ENCODE measurements around the gene LRRC56.

Gene LRRC56

DNA sequence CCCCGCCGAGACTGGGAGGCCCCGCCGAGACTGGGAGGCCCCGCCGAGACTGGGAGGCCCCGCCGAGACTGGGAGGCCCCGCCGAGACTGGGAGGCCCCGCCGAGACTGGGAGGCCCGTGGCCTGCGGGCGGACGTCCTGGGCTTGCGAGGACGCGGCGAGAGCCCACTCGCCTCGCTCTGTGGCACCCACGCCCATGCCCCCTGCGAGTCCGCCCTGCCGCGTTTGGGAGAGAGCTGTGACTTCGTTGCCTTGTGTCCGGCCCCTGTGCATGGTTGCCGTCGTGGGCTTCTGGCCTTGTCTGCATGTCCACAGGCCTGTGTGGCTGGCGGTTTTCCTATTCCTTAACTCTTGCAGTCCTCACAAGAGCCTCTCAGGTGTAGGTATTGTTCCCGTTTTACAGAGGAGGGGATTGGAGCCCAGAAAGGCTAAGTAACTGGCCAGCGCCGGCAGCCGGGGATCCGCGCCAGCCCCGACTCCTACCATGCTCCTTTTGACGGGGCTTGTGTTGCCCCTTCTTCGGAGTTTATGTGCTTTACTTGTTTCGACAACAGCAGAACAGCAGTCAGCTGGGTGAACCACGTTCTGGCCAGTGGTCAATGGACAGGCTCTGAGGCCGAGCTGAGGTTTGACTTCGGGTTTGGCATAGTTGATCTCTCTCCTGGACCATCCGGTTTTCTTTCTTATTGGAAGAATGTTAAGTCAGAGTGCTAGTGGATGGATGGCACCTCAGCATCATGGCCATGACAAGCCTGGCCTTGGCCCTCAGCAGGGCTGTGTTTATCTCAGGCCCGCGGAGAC is 39.7 kb downstream of the LRRC56 start:
- no peak for DNase-seq

DNA sequence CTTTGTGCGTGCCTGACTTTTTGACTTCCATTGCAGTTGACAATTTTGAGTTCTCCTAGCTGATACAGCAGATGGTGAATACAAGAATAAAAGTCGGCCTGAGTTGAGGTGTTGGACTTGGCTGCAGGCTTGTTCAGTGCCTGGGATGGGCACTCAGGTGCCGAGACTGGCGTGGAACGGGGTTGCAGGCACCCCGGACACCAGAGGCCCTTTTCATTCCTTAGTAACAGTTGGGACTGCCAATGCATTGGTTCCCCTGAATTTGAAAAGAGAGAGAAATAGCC is 40.2 kb downstream of the LRRC56 start:
- no peak for DNase-seq

DNA sequence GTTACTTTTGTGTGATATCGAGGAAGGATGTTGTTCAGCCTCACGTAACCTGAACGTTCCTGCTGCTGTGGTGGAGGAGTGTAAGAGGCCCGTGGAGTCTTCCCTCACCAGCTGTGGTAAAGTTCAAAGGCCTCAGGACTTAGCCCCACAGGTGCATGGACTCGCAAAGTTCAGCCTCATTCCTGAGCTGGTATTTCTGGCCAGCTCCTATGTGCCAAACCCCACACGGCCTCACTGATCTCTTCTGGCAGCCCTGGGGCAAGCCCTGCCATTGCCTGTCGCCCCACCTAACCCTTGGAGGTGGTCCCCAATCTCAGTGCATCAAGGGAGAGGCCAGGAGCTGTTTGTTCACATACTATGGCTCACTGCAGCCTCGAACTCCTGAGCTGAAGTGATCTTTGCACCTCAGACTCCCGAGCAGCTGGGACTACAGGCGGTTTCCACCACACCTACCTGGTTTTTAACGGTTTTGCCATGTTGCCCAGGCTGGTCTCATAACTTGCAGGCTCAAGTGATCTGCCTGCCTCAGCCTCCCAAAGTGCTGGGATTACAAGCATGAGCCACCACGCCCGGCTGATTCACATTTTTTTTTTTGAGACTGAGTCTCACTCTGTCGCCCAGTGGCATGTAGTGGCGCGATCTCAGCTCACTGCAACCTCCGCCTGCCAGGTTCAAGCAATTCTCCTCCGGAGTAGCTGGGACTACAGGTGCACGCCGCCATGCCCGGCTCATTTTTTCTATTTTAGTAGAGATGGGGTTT is 41.1 kb downstream of the LRRC56 start:
- DNase-seq: no peak

DNA sequence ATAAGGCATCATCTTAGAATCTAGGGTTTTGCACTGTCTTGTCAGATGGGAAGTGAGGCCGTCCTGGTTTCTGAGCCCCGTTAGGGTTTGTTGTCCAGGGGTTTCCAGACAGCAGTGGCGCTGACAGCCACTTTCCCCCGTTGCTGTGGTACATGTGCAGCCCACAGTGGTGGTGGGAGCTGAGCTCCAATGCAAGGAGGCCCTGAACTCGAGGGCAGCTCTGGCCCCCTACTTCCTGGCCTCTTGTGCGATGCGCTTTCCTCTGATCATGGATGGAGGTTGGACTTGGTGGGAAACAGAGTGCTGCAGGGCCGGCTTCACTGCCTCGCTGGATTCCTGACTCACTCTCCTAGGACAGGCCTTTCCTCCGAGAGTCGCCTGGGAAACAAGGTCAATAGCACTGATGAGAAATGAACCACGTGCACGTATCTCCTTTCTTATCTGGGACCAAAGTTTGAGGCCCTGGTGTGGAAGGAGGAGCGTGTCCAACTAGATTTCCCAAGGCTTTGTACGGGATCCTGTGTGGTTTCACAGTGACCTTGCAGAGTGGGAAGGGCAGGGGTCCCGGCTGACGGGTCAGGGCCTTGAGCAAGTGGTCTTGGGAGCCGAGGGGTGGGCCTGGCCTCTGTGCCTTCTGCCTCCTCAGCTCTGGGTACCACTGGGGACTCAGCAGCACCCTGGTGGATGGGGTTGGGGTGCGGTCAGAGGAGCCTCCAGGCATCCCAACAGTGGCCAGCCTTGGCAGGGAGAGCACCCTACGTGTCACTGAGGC is 42.7 kb downstream of the LRRC56 start:
- no peak for DNase-seq

DNA sequence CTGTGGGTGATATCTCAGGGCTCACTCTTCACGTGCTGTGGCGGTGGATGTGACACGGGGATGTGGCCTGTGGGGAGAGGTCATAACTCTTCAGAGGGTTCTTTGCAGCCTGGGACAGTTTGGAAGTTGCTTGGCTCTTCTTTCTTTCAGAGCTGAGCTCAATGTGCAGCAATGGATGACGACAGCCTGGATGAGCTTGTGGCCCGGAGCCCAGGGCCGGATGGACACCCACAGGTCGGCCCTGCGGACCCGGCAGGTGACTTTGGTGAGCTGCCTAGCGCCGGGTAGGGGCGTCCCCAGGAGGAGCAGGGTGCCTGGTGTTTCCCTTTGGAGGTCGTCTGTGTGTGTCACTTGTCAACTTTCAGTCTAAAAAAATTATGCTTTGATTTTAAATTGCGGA is 44.0 kb downstream of the LRRC56 start:
- DNase-seq: no peak

DNA sequence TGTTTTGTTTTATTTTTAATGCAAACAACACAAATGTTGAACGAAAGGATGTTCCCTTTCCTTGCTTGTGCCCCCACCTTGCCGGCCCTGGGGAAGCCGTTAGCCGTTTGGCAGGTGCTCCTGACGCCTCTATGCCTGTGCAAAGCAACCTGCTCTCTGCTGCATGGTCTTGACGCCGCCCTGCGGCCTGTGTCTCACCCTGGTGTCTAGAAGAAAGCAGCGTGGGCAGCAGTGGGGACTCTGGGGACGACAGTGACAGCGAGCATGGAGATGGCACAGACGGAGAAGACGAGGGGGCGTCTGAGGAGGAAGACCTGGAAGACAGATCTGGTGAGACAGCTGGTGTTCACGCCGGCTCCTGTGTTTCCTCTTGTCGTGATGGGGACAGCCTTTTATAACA is 44.4 kb downstream of the LRRC56 start:
- no peak for DNase-seq

DNA sequence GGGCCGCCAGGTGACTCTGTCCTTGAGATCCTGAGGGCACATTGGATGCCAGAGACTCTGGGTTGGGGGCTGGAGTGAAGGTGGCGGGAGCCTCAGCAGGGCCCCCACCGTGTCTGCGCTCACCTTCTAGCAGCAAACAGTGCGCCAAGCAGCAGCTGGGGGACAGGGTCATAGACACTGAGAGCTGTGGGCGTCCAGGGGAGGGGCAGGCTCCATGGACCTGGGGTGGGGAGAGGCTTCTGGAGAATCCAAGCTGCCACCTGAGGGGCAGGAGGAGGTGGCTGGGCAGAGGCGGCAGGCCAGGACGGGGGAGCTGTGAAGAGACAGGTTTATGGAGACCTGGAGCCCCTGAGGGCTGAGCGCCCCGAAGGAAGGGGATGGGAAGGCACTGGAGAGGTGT is 47.0 kb downstream of the LRRC56 start:
- DNase-seq: no peak

DNA sequence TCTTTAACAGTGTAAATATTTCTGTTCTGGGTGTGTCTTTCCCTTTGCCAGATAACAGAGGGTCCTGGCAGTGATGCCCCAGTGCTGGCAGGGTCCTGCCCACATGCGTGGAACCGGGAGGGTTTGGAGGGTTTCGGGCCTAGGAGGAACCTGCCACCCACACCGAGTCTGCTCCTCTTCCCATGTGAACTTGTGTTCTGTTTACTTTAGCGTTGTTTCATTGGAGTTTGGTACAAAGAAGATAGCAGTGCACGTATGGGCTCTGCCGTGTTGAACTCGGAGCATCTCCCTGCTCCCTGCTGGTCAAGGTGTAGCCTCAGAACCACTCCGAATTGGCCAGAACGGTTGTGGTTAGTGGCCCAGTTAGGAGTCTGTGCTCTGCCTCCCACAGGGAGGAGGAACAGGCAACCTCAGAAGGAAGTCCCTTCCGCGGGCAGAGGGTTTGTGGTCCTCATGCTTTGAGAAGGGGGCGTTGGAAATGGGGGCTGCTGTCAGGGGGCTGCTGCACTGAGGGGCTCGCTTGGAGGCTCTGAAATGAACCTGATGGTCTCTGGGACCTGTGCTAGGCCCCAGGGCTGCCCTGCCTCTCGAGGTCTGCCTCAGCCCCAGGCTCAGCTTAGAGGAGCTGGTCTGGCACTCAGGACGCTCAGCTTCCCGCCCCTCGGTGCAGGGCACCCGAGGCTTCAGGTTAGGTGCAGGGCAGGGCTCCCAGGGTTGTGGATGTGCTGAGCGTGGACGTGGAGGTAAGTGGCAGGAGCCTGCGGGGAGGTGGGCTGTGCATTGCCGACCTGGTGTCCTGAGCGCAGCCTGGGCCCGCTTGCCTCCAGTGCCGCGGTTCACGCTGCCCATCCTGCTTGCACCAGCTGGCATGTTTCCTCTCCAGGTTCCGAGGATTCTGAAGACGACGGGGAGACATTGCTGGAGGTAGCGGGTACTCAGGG is 49.3 kb downstream of the LRRC56 start:
- no peak for DNase-seq

DNA sequence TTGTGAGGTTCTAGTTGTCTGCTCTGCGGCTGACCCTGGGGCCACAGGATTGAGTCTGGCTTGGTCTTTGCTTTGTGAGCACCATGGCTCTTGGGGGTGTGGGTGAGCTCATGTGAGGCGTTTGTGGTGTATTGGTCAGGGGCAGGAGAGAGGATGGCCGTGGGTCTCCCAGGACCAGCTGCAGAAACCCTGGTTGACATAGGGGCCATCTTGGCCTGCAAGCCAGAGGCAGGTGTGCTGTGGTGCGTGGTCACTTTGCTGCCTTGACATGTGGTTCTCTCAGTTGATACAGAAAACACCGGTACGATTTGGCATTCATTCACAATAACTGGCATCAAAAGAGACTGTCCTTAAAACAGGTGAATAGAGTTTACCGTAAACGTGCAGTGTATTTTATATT is 50.2 kb downstream of the LRRC56 start:
- DNase-seq: no peak

DNA sequence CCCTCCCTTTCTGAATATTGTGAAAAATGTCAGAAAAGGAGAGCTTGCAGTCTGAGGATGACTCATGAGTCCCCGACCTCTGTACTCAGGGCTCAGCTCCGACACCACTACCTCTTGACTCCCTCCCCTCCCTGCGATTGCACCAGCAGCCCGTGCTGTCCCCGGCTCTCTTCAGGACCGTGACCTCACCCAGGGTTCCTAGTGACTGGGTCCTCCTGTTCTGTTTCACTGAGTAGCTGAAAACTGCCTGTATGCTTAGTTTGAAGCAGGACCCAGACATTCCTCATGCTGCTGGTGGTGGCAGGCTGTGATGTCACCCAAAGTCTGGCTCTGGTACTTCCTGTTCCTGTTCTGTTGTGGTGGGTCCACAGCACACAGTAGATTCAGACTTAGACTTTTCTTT is 50.7 kb downstream of the LRRC56 start:
- peak; percentile 53 for DNase-seq

DNA sequence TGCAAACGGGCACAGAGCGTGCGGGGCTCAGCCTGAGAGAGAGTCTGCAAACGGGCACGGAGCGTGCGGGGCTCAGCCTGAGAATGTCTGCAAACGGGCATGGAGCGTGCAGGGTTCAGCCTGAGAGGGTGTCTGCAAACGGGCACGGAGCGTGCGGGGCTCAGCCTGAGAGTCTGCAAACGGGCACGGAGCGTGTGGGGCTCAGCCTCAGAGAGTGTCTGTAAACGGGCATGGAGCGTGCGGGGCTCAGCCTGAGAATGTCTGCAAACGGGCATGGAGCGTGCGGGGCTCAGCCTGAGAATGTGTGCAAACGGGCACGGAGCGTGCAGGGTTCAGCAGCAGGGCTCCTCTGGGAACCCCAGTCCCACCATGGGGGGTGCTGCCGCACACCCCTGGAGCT is 52.5 kb downstream of the LRRC56 start:
- DNase-seq: no peak

DNA sequence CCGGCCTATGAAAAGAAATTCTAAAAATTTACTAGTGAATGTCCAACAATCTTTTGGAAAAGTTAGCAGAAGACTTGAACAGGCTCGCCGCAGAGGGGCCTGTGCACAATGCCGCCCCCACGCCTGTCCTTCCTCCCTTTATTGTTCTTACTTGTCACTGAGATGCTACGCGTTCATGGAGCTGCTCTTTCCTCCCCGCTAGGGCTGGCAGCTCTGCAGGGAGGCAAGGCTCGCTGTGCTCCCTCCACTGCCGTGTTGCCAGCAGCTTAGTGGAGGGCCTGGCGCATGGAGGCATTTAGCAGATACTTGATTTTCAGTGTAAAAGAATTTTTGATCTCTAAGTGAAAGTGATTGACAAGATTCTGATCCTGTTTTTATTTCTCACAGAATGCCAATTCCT is 53.7 kb downstream of the LRRC56 start:
- no peak for DNase-seq

DNA sequence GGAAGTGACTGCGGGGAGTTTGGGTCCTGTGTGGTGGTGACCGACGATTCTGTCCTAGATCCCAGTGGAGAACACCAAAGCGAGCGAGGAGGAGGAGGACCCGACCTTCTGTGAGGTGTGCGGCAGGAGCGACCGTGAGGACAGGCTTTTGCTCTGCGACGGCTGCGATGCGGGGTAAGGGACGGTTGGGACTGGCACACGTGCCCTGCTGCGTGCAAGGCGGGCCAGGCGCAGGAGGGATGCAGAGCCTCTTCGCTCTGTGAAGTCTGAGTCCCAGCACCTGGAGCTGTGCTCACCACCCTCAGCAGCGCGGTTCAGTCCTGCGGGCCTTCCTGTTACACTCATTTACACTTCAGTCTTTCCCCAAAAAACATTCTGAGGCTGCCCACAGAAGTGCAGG is 55.2 kb downstream of the LRRC56 start:
- DNase-seq: no peak

DNA sequence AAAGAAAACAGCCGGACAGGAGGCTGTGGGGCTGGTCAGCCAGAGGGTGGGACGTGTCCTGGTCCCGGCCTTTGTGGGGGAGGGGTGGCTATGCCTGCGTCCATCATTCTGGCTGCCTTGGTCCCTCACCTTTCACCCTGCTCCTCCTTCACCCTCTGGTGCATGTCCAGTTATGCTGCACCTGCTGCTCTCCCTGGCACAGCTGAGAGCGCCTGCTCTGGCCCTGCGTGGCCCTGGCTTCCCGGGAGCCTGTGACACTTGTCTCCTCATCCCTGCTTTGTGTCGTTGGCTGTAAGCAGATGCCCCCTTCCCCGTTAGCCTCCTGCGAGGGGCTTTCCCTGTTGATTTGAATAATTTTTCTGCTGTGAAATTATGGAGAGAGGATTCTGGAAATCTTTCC is 55.6 kb downstream of the LRRC56 start:
- DNase-seq: no peak

DNA sequence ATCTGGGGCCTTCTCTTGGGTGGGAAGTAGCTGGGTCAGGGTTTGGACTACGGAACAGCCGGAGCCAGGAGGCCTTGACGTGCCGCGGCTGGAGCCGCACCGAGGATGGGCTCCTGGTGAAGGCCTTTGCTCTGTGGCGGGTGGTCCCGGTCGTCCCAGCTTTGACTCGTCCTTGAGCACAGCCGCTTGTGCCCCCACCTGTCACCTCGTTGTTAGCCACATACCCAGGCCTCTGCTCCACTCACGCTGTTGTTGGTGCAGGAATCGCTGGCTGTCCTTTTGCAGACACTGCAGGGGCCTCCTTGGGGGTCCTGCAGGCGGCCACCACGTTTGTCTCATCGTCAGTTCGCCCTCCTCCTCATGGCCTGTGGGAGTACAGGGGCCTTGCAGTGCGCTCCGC is 56.0 kb downstream of the LRRC56 start:
- no peak for DNase-seq

DNA sequence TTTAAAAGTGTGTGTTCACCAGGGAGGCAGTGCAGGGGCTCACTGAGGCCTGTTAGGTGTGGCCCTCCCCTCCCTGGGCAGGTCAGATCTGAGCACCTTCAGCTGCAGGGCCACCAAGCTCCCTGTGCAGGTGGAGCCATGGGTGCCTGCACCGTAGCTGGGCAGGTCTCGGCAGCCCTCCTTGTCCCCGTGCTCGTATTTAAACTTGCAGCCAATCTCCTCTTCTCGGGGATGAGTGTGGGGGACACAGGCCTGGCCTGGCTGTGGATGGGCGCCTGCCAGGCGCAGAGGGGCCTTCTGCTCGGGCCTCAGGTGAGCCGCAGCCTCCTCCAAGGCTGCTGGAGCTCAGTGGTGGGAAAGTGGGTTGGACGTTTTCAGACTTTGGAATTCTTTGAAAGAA is 58.1 kb downstream of the LRRC56 start:
- no peak for DNase-seq

DNA sequence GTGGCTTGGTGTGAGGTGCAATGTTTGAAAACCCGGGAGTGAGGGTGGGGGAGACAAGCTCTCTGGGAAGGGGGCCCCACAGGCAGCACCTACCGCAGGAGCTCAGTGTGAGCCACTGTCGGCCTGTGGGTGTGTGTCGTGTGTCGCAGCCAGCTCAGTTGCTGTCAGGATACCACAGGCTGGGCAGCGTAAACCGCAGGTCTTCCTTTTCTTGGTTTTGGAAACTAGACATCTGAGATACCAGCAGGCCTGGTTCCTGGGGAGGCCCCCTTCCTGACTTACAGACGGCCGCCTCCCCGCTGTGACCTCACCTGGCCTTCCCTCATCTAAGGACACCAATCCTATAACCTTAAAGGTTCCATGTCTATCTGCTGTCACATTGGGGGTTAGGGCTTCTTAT is 59.0 kb downstream of the LRRC56 start:
- no peak for DNase-seq

DNA sequence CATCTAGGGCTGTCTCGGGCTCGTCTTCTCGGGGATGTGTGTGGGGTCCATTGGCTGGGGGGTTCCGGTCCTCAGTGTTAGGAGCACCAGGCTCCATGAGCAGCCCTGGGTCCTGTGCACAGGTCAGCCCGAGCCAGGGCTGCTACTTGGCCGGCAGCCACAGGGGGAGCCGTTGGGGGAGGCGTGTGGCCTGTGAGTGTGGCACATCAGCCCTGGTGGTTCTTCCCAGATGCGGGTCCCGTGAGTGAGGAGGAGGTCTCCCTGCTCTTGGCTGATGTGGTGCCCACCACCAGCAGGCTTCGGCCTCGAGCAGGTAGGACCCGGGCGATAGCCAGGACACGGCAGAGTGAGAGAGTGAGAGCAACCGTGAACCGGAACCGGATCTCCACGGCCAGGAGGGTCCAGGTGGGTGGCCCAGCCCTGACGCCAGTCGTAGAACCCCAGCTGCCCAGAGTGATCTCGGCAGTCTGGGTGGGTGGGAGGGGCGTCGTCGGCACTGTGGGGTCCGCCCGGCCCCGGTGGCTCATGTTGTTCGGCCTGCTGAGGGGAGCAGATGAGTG is 59.9 kb downstream of the LRRC56 start:
- no peak for DNase-seq

DNA sequence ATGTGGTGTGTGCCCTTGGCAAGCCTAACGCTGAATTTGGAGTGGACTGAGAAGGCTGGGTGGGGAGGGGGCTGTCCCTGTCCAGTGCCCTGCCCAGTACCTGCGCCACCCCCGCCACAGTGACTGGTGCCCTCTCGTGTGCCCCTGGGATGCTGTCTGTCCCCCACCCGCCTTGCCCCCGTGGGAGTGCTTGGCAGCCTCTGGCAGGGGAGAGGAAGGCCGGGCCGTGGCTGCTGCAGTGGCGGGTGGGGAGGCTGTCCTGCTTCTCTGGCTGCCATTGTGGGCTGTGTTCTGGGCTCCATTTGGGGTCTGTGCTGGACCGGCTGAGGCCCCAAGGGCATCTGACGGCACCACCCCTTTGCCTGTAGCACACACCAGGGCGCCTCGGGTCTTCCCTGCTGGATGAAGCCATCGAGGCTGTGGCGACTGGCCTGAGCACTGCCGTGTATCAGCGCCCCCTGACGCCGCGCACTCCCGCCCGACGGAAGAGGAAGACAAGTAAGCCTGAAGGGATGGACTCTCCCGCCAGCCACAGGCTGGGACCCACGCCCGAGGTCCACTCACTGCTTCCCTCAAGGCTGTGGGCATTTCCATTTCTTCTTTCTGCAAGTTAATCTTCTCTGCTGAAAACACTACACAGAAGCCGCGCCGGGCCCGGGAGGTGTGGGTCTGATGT is 60.8 kb downstream of the LRRC56 start:
- no peak for DNase-seq

DNA sequence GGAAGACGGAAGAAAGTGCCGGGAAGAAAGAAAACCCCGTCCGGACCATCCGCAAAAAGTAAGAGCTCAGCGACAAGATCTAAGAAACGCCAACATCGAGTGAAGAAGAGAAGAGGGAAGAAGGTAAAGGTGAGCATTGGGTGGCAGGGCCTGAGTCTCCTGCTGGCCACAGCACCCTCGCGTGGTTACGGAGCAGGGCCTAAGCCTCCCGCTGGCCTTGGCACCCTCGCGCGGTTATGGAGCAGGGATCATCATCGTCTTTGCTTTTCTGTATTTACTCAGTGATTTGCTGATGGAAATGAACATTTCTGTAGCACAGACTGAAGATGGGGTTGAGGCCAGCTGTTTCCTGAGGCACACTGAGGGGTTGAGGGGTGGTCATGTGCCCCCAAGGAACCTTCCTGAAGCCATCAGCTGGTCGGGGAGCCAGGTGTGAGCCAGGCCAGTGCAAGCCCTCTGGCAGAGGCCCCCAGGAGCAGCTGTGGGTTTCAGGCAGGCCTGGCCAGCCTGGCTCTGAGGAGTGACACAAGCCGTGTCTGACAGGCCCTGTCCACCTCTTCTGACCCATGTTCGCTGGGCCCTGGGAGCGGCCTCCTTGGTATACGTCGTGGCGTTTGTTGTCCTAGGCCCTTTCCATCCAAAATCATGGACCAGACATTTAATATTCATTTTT is 64.4 kb downstream of the LRRC56 start:
- no peak for DNase-seq

DNA sequence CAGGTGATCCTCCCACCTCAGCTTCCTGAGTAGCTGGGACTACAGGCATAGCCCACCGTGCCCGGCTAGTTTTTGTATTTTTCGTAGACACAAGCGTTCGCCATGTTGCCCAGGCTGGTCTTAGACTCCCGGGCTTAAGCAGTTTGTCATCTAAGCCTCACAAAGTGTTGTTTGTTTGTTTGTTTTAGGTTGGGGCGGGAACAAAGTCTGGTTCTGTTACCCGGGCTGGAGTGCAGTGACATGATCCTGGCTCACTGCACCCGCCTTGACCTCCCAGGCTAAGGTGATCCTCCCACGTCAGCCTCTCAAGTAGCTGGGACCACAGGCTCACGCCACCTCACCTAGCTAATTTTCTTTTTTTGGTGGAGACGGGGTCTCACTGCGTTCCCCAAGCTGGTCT is 65.8 kb downstream of the LRRC56 start:
- DNase-seq: no peak
